OCI-LY1 (cell line): Measurements from ENCODE around the gene KCNMA1.

Experiments used
- CTCF ChIP-seq: fragments of 200-600 bp; sonication (generic), shearing (Covaris generic); IDR thresholded peaks from 2 replicates; pipeline ENCODE4 v1.5.1; 2017; ENCODE audit warnings: mild to moderate bottlenecking, antibody characterized with exemption, low read length, moderate library complexity, mixed read lengths
- EZH2 ChIP-seq: fragments of 200-600 bp; sonication (generic), shearing (Covaris generic); IDR thresholded peaks from 2 replicates; pipeline ENCODE4 v1.8.0; 2017; ENCODE audit warnings: borderline replicate concordance, mixed run types, mild to moderate bottlenecking, antibody characterized with exemption, low read length, moderate library complexity, mixed read lengths

- TF ChIP-seq CTCF (no peak), EZH2 (no peak)
Observed at GRCh38 chr10:76874896-76875295, 762.7 kb downstream of the KCNMA1 start.
